Measurements from ENCODE around the gene LMX1A. TPM values are rescaled to one million over a fixed set of nuclear protein-coding genes. Genes with fewer than 3 reads are reported as not detected.

Gene LMX1A
- total RNA-seq, 2 donors from 2014 or later = not detected

- no peak overlapping the region for H3K4me3 ChIP-seq
- no peak for DNase-seq (ENCODE audit: low spot score)
- H3K4me1 ChIP-seq = no peaks in the 10 kb centered on the region
- no peak overlapping the region for H3K27ac ChIP-seq
- H3K27me3 ChIP-seq = no peaks in the 10 kb centered on the region
- no peak for TF ChIP-seq CTCF (IDR thresholded peaks at IDR 0.05)
- H3K36me3 ChIP-seq = no peaks in the 10 kb centered on the region
- no peaks in the 10 kb centered on the region for H3K9me3 ChIP-seq
Observed at GRCh38 chr1:165215676-165216075, 140.8 kb downstream of the LMX1A start.

- DNase-seq (ENCODE audit: low spot score) = no peak
- no peak overlapping the region for H3K4me3 ChIP-seq
- no peaks in the 10 kb centered on the region for H3K27me3 ChIP-seq
- no peaks in the 10 kb centered on the region for H3K36me3 ChIP-seq
- no peaks in the 10 kb centered on the region for H3K4me1 ChIP-seq
- no peaks in the 10 kb centered on the region for H3K9me3 ChIP-seq
- TF ChIP-seq CTCF (IDR thresholded peaks at IDR 0.05) = no peak
- no peak overlapping the region for H3K27ac ChIP-seq
Observed at GRCh38 chr1:165212229-165212628, 144.3 kb downstream of the LMX1A start.

GRCh38 chr1:165207853-165208515, 148.5 kb downstream of the LMX1A start:
- Histone ChIP-seq H3K4me1 (no peaks in the 10 kb centered on the region), H3K9me3 (no peaks in the 10 kb centered on the region), H3K27me3 (no peaks in the 10 kb centered on the region), H3K27ac (no peak overlapping the region), H3K4me3 (no peak overlapping the region), H3K36me3 (no peaks in the 10 kb centered on the region)
- no peak for DNase-seq (ENCODE audit: low spot score)
- no peak for TF ChIP-seq CTCF (IDR thresholded peaks at IDR 0.05)

GRCh38 chr1:165205145-165205544, 151.4 kb downstream of the LMX1A start:
- Histone ChIP-seq H3K27ac (no peak overlapping the region), H3K4me3 (no peak overlapping the region), H3K4me1 (no peaks in the 10 kb centered on the region), H3K27me3 (no peaks in the 10 kb centered on the region), H3K9me3 (no peaks in the 10 kb centered on the region), H3K36me3 (no peaks in the 10 kb centered on the region)
- DNase-seq (ENCODE audit: low spot score) = no peak
- TF ChIP-seq CTCF (IDR thresholded peaks at IDR 0.05) = no peak

GRCh38 chr1:165204548-165204947, 152.0 kb downstream of the LMX1A start:
- Histone ChIP-seq H3K36me3 (no peaks in the 10 kb centered on the region), H3K9me3 (no peaks in the 10 kb centered on the region), H3K4me1 (no peaks in the 10 kb centered on the region), H3K27me3 (no peaks in the 10 kb centered on the region), H3K27ac (no peak overlapping the region), H3K4me3 (no peak overlapping the region)
- no peak for TF ChIP-seq CTCF (IDR thresholded peaks at IDR 0.05)
- DNase-seq (ENCODE audit: low spot score) = no peak

- TF ChIP-seq CTCF (IDR thresholded peaks at IDR 0.05) = no peak
- DNase-seq (ENCODE audit: low spot score) = no peak
- no peaks in the 10 kb centered on the region for H3K36me3 ChIP-seq
- H3K27ac ChIP-seq = no peak overlapping the region
- no peaks in the 10 kb centered on the region for H3K9me3 ChIP-seq
- no peaks in the 10 kb centered on the region for H3K4me1 ChIP-seq
- no peaks in the 10 kb centered on the region for H3K27me3 ChIP-seq
- H3K4me3 ChIP-seq = no peak overlapping the region
Observed at GRCh38 chr1:165191087-165191486, 165.4 kb downstream of the LMX1A start.

Measured in right atrium auricular region (tissue), 2 donors.